A549 (cell line): Measurements from ENCODE around the gene CAMKMT. TPM values are rescaled to one million over a fixed set of nuclear protein-coding genes. Genes with fewer than 3 reads are reported as not detected.

Experiments used
- ATAC-seq, 2 experiments: fragments of 200-7000 bp in 1 of 2; fragments of >200 bp in 1 of 2; cut with Nextera tagmentation in 1 of 2; cut with Tn5 transposase in 1 of 2; 3 replicates each; pipeline versions ENCODE4 v1.8.0 to v1.9.1; 2018 to 2020; ENCODE audit warnings: mild to moderate bottlenecking in 1 of 2, moderate library complexity in 1 of 2
- CTCF ChIA-PET: fragments of 300-600 bp; sonication (Branson Sonifier 250); formaldehyde crosslinking; extraction: SDS; loops from one replicate; lab custom pipeline; 2021; ENCODE audit warnings: antibody characterized with exemption, inconsistent platforms; lab: Yijun Ruan, JAX
- POLR2A ChIA-PET: fragments of 350-600 bp; formaldehyde crosslinking; extraction: SDS; loops from one replicate; lab custom pipeline; 2021; ENCODE audit warnings: antibody characterized with exemption, inconsistent platforms; lab: Yijun Ruan, JAX
- DNase-seq, 2 experiments: peaks; one replicate each; pipeline versions ENCODE4 v3.0.0 to v3.0.0-alpha.2; 2011 to 2016; ENCODE audit warnings: low read depth in 1 of 2, low spot score in 1 of 2
- FAIRE-seq: peaks from 2 replicates; lab custom pipeline; 2011; peaks lifted over from hg19 to GRCh38; lab: Jason Lieb, UNC
- H3K27ac ChIP-seq, 2 experiments: fragments of >200 bp; sonication (Bioruptor Twin); formaldehyde crosslinking; 3 replicates each; pipeline ENCODE4 v1.5.1; 2016 to 2017
- H3K4me1 ChIP-seq: fragments of >200 bp; sonication (Bioruptor Twin); formaldehyde crosslinking; 3 replicates; pipeline ENCODE4 v1.6.1; 2016
- H3K4me2 ChIP-seq: fragments of >200 bp; sonication (Bioruptor Twin); formaldehyde crosslinking; 3 replicates; pipeline ENCODE4 v1.6.1; 2016
- H3K4me3 ChIP-seq: fragments of >200 bp; sonication (Bioruptor Twin); formaldehyde crosslinking; 3 replicates; pipeline ENCODE4 v1.5.1; 2016
- H3K9me3 ChIP-seq: fragments of >200 bp; sonication (Bioruptor Twin); formaldehyde crosslinking; 3 replicates; pipeline ENCODE4 v1.6.1; 2016
- BHLHE40 ChIP-seq: IDR thresholded peaks from 2 replicates; pipeline ENCODE4 v1.6.1; 2012; ENCODE audit warnings: low read depth, low read length, inconsistent platforms
- CBX2 ChIP-seq: fragments of 200-600 bp; sonication (generic); IDR thresholded peaks from 2 replicates; pipeline ENCODE4 v1.6.1; 2016; ENCODE audit warnings: low read depth, mild to moderate bottlenecking, borderline replicate concordance
- CEBPB ChIP-seq, 2 experiments: fragments of >200 bp in 1 of 2; sonication (Bioruptor Twin) in 1 of 2; formaldehyde crosslinking in 1 of 2; IDR thresholded peaks; 2 replicates each; pipeline ENCODE4 v1.6.1; 2012 to 2016
- CHD4 ChIP-seq: fragments of 200-600 bp; sonication (generic); IDR thresholded peaks from 2 replicates; pipeline ENCODE4 v1.6.1; 2016; ENCODE audit warnings: antibody characterized with exemption, mild to moderate bottlenecking, borderline replicate concordance
- HDAC2 ChIP-seq: fragments of 200-600 bp; sonication (generic); IDR thresholded peaks from 2 replicates; pipeline ENCODE4 v1.6.1; 2016
- HEYL ChIP-seq: fragments of 250-450 bp; sonication (Bioruptor Pico); IDR thresholded peaks from 2 replicates; pipeline ENCODE4 v1.8.0; 2021; ENCODE audit warnings: mild to moderate bottlenecking, moderate library complexity
- HOXB13 ChIP-seq: fragments of 250-450 bp; sonication (Bioruptor Pico); IDR thresholded peaks from 2 replicates; pipeline ENCODE4 v1.5.0; 2020; ENCODE audit warnings: low read depth, mild to moderate bottlenecking, moderate library complexity
- JUNB ChIP-seq: fragments of >200 bp; sonication (Bioruptor Twin); formaldehyde crosslinking; IDR thresholded peaks from 2 replicates; pipeline ENCODE4 v1.6.1; 2016
- KDM1A ChIP-seq: fragments of 200-600 bp; sonication (generic); IDR thresholded peaks from 2 replicates; pipeline ENCODE4 v1.6.1; 2016; ENCODE audit warnings: low read depth, mild to moderate bottlenecking
- MAZ ChIP-seq: fragments of 150-350 bp; IDR thresholded peaks from 2 replicates; pipeline ENCODE4 v1.6.1; 2014; ENCODE audit warnings: antibody characterized with exemption, low read depth, low read length, borderline replicate concordance
- NR3C1 ChIP-seq: fragments of >200 bp; sonication (Bioruptor Twin); formaldehyde crosslinking; IDR thresholded peaks from 3 replicates; pipeline ENCODE4 v1.6.1; 2017
- PHF8 ChIP-seq: fragments of 200-600 bp; sonication (generic); IDR thresholded peaks from 2 replicates; pipeline ENCODE4 v1.6.1; 2016; ENCODE audit warnings: low read depth, mild to moderate bottlenecking, antibody characterized with exemption, moderate library complexity, borderline replicate concordance
- RAD21 ChIP-seq, 2 experiments: fragments of >200 bp in 1 of 2; sonication (Bioruptor Twin) in 1 of 2; formaldehyde crosslinking in 1 of 2; IDR thresholded peaks in 1 of 2; conservative IDR thresholded peaks in 1 of 2; 2 replicates in 1 of 2; 3 replicates in 1 of 2; pipeline ENCODE4 v1.6.1; 2012 to 2018; ENCODE audit warnings: inconsistent platforms in 1 of 2
- SMC3 ChIP-seq: fragments of >200 bp; sonication (Bioruptor Twin); formaldehyde crosslinking; IDR thresholded peaks from 3 replicates; pipeline ENCODE4 v1.6.1; 2018; ENCODE audit warnings: inconsistent platforms
- TFCP2L1 ChIP-seq: fragments of 250-450 bp; sonication (Bioruptor Pico); IDR thresholded peaks from 2 replicates; pipeline ENCODE4 v1.5.0; 2021; ENCODE audit warnings: mild to moderate bottlenecking
- WGBS: methylation state at CpG from one replicate; pipeline ENCODE4 v1.1.6; 2017; ENCODE audit errors: missing lambda C conversion rate; 5-methylcytosine and 5-hydroxymethylcytosine counted together
- polyA plus RNA-seq, 4 experiments: library from polyadenylated mRNA; depleted of rRNA in 3 of 4; stranded (reverse); fragments of >200 nt; fragmentation: RNase III in 1 of 4; extraction: RNeasy Plus Mini Kit Qiagen cat#74134 plus additional on column Dnase treatment in 1 of 4; gene quantifications; 2 replicates in 3 of 4; 3 replicates in 1 of 4; pipeline ENCODE4 v1.2.3, GENCODE V29; 2011 to 2017
- TF ChIP-seq, protein P1 (sequence below): IDR thresholded peaks from 2 replicates; pipeline ENCODE4 v1.6.1; 2012
- TF ChIP-seq, protein P2 (sequence below): fragments of 250-450 bp; sonication (Bioruptor Pico); IDR thresholded peaks from 2 replicates; pipeline ENCODE4 v1.5.0; 2020; ENCODE audit warnings: low read depth, mild to moderate bottlenecking, moderate library complexity
- TF ChIP-seq, protein P3 (sequence below): fragments of >200 bp; sonication (Bioruptor Twin); formaldehyde crosslinking; IDR thresholded peaks from 3 replicates; pipeline ENCODE4 v1.5.1; 2016
- TF ChIP-seq, protein P4 (sequence below): fragments of 450-650 bp; IDR thresholded peaks from 2 replicates; pipeline ENCODE4 v1.6.1; 2014; ENCODE audit warnings: antibody characterized with exemption
- TF ChIP-seq, protein P5 (sequence below): fragments of >200 bp; sonication (Bioruptor Twin); formaldehyde crosslinking; IDR thresholded peaks from 2 replicates; pipeline ENCODE4 v1.6.1; 2016
- TF ChIP-seq, protein P6 (sequence below): fragments of 250-450 bp; sonication (Bioruptor Pico); IDR thresholded peaks from 2 replicates; pipeline ENCODE4 v1.5.0; 2021; ENCODE audit warnings: mild to moderate bottlenecking, moderate library complexity, borderline replicate concordance

Gene CAMKMT
- polyA plus RNA-seq, 2 of the 4 experiments (the other 2 are of a cell fraction): 6.5 to 15.7 TPM

DNA sequence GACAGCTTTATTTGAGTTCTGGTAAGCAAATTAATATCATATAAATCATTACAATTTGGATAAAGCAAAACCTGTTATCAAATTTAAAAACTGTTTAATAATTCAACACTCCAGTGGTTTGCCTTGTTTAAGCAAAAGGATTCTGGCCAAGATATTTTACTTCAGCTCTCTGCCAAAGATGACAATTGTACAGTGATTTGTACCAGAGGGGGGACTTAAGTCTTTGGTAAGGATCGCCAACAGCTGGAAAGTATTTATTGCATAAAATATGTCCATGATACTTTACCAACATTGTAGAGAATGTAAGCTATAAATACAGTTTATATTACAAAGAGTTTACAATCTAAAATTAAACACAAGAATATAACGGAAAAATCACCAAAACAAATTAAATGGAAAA lies 14.2 kb upstream of the CAMKMT start:
- 89% methylated on average over 2 of the region's 2 CpGs for WGBS
- Histone ChIP-seq H3K9me3 (no peaks in the 10 kb centered on the region), H3K4me1 (no peaks in the 10 kb centered on the region), H3K4me3 (no peak overlapping the region), H3K27ac (no peak overlapping the region), H3K4me2 (no peak overlapping the region)
- no peak for FAIRE-seq
- ChIA-PET CTCF (interaction anchor here (0.6 to 3.4 kb wide), 8 partner anchors 14 to 303 kb away, joined by 3 to 19 read pairs (median 4); partner anchors contain the start of genes CAMKMT and PREPL), POLR2A (interaction anchor here (1.4 kb wide), 1 partner anchor 14 kb away, joined by 3 read pairs; the partner anchor contains the start of genes CAMKMT and PREPL)
- DNase-seq: no peak
- TF ChIP-seq TFCP2L1 (CRISPR knock-in tag) (no peak), RAD21 (conservative IDR thresholded peaks at IDR 0.05 in 1 of 2, IDR thresholded peaks at IDR 0.05 in 1 of 2) (no peak), CEBPB (IDR thresholded peaks at IDR 0.05) (no peak)
- no peak for ATAC-seq

DNA sequence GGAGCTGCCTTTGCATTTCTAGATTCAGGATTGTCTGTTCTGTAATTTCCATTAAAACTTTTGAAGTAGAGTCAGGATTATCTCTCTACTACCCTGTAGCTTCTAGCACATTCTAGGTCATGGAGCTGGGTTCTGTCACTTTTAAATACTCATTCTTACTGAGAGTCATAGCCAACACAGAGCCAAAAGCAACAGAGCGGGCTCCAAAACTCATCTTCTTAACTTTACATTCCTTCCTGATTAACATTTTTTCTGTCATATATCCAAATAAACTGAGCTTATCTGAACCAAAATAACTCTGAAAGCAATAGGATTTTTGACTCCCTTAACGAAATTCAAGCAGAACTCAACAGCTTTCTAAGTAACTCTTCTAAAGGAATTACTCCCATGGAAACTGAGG lies 13.3 kb upstream of the CAMKMT start:
- no peak for FAIRE-seq
- no peak overlapping the region for H3K27ac ChIP-seq
- WGBS: 85% methylated on average over 2 of the region's 2 CpGs

More for the DNA sequence above, 13.3 kb upstream of the CAMKMT start:
- H3K4me3 ChIP-seq: no peak overlapping the region
- ChIA-PET CTCF (interaction anchor here (0.8 to 3.4 kb wide), 3 partner anchors 57 to 304 kb away, joined by 4 to 19 read pairs (median 4); no protein-coding TSS in a partner anchor), POLR2A (interaction anchor here (0.8 to 1.2 kb wide), 2 partner anchors 12 to 13 kb away, joined by 3 to 5 read pairs; partner anchors contain the start of genes CAMKMT and PREPL)
- H3K4me1 ChIP-seq: no peaks in the 10 kb centered on the region
- no peak overlapping the region for H3K4me2 ChIP-seq
- H3K9me3 ChIP-seq: no peaks in the 10 kb centered on the region
- no peak for ATAC-seq
- TF ChIP-seq, protein P1, sequence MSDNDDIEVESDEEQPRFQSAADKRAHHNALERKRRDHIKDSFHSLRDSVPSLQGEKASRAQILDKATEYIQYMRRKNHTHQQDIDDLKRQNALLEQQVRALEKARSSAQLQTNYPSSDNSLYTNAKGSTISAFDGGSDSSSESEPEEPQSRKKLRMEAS: no peak
- TF ChIP-seq PHF8 (no peak), HEYL (CRISPR knock-in tag) (no peak), HOXB13 (CRISPR knock-in tag) (no peak), MAZ (no peak), HDAC2 (no peak), KDM1A (no peak), CEBPB (IDR thresholded peaks at IDR 0.05) (no peak), NR3C1 (no peak), SMC3 (no peak), CHD4 (no peak), BHLHE40 (no peak), CBX2 (no peak), JUNB (no peak)
- TF ChIP-seq, protein P2, sequence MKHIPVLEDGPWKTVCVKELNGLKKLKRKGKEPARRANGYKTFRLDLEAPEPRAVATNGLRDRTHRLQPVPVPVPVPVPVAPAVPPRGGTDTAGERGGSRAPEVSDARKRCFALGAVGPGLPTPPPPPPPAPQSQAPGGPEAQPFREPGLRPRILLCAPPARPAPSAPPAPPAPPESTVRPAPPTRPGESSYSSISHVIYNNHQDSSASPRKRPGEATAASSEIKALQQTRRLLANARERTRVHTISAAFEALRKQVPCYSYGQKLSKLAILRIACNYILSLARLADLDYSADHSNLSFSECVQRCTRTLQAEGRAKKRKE: no peak
- TF ChIP-seq, protein P3, sequence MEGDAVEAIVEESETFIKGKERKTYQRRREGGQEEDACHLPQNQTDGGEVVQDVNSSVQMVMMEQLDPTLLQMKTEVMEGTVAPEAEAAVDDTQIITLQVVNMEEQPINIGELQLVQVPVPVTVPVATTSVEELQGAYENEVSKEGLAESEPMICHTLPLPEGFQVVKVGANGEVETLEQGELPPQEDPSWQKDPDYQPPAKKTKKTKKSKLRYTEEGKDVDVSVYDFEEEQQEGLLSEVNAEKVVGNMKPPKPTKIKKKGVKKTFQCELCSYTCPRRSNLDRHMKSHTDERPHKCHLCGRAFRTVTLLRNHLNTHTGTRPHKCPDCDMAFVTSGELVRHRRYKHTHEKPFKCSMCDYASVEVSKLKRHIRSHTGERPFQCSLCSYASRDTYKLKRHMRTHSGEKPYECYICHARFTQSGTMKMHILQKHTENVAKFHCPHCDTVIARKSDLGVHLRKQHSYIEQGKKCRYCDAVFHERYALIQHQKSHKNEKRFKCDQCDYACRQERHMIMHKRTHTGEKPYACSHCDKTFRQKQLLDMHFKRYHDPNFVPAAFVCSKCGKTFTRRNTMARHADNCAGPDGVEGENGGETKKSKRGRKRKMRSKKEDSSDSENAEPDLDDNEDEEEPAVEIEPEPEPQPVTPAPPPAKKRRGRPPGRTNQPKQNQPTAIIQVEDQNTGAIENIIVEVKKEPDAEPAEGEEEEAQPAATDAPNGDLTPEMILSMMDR: no peak
- TF ChIP-seq, protein P4, sequence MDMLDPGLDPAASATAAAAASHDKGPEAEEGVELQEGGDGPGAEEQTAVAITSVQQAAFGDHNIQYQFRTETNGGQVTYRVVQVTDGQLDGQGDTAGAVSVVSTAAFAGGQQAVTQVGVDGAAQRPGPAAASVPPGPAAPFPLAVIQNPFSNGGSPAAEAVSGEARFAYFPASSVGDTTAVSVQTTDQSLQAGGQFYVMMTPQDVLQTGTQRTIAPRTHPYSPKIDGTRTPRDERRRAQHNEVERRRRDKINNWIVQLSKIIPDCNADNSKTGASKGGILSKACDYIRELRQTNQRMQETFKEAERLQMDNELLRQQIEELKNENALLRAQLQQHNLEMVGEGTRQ: no peak
- TF ChIP-seq, protein P5, sequence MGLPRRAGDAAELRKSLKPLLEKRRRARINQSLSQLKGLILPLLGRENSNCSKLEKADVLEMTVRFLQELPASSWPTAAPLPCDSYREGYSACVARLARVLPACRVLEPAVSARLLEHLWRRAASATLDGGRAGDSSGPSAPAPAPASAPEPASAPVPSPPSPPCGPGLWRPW: no peak
- TF ChIP-seq, protein P6, sequence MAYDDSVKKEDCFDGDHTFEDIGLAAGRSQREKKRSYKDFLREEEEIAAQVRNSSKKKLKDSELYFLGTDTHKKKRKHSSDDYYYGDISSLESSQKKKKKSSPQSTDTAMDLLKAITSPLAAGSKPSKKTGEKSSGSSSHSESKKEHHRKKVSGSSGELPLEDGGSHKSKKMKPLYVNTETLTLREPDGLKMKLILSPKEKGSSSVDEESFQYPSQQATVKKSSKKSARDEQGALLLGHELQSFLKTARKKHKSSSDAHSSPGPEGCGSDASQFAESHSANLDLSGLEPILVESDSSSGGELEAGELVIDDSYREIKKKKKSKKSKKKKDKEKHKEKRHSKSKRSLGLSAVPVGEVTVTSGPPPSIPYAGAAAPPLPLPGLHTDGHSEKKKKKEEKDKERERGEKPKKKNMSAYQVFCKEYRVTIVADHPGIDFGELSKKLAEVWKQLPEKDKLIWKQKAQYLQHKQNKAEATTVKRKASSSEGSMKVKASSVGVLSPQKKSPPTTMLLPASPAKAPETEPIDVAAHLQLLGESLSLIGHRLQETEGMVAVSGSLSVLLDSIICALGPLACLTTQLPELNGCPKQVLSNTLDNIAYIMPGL (CRISPR knock-in tag): no peak
- DNase-seq: no peak
